ENCODE results near the gene PLXDC1. TPM values are rescaled to one million over a fixed set of nuclear protein-coding genes. Genes with fewer than 3 reads are reported as not detected.

The PLXDC1 gene
- total RNA-seq, 1 donor from 2014 or later = 2.3 TPM

GRCh38 chr17:39095309-39095686 is 56.1 kb downstream of the PLXDC1 start:
- no peak overlapping the region for H3K27ac Mint-ChIP-seq
- H3K36me3 Mint-ChIP-seq (ENCODE audit: insufficient read depth) = no peaks in the 10 kb centered on the region
- H3K4me1 Mint-ChIP-seq (ENCODE audit: low read depth) = peaks cover 5% of the 10 kb centered on the region
- DNase-seq (ENCODE audit: low spot score, unreplicated experiment) = no peak
- H3K4me3 Mint-ChIP-seq (ENCODE audit: low read depth) = no peak overlapping the region
- H3K9me3 Mint-ChIP-seq (ENCODE audit: low read depth) = no peaks in the 10 kb centered on the region
- no peak for TF ChIP-seq CTCF (IDR thresholded peaks at IDR 0.05; ENCODE audit: unreplicated experiment)
- peaks cover 31% of the 10 kb centered on the region for H3K27me3 Mint-ChIP-seq

GRCh38 chr17:39094607-39095308 is 56.7 kb downstream of the PLXDC1 start:
- no peak for TF ChIP-seq CTCF (IDR thresholded peaks at IDR 0.05; ENCODE audit: unreplicated experiment)
- H3K27ac Mint-ChIP-seq = no peak overlapping the region
- H3K27me3 Mint-ChIP-seq = peaks cover 28% of the 10 kb centered on the region
- H3K36me3 Mint-ChIP-seq (ENCODE audit: insufficient read depth) = no peaks in the 10 kb centered on the region
- no peak for DNase-seq (ENCODE audit: low spot score, unreplicated experiment)
- H3K4me3 Mint-ChIP-seq (ENCODE audit: low read depth) = no peak overlapping the region
- no peaks in the 10 kb centered on the region for H3K9me3 Mint-ChIP-seq (ENCODE audit: low read depth)
- peaks cover 5% of the 10 kb centered on the region for H3K4me1 Mint-ChIP-seq (ENCODE audit: low read depth)

- Mint-ChIP-seq H3K27me3 (peaks cover 11% of the 10 kb centered on the region), H3K4me3 (ENCODE audit: low read depth) (no peak overlapping the region), H3K27ac (no peak overlapping the region), H3K36me3 (ENCODE audit: insufficient read depth) (no peaks in the 10 kb centered on the region), H3K4me1 (ENCODE audit: low read depth) (no peaks in the 10 kb centered on the region), H3K9me3 (ENCODE audit: low read depth) (no peaks in the 10 kb centered on the region)
- no peak for DNase-seq (ENCODE audit: low spot score, unreplicated experiment)
- no peak for TF ChIP-seq CTCF (IDR thresholded peaks at IDR 0.05; ENCODE audit: unreplicated experiment)
Measured at GRCh38 chr17:39092692-39093230, 58.7 kb downstream of the PLXDC1 start.

GRCh38 chr17:39090908-39091665 is 60.4 kb downstream of the PLXDC1 start:
- TF ChIP-seq CTCF (IDR thresholded peaks at IDR 0.05; ENCODE audit: unreplicated experiment) = no peak
- Mint-ChIP-seq H3K36me3 (ENCODE audit: insufficient read depth) (no peaks in the 10 kb centered on the region), H3K4me1 (ENCODE audit: low read depth) (no peaks in the 10 kb centered on the region), H3K9me3 (ENCODE audit: low read depth) (no peaks in the 10 kb centered on the region), H3K27ac (no peak overlapping the region), H3K4me3 (ENCODE audit: low read depth) (no peak overlapping the region), H3K27me3 (peaks cover 10% of the 10 kb centered on the region)
- DNase-seq (ENCODE audit: low spot score, unreplicated experiment) = no peak

- DNase-seq (ENCODE audit: low spot score, unreplicated experiment) = no peak
- Mint-ChIP-seq H3K9me3 (ENCODE audit: low read depth) (no peaks in the 10 kb centered on the region), H3K27ac (no peak overlapping the region), H3K4me1 (ENCODE audit: low read depth) (no peaks in the 10 kb centered on the region), H3K27me3 (peaks cover 6% of the 10 kb centered on the region), H3K36me3 (ENCODE audit: insufficient read depth) (no peaks in the 10 kb centered on the region), H3K4me3 (ENCODE audit: low read depth) (no peak overlapping the region)
- TF ChIP-seq CTCF (IDR thresholded peaks at IDR 0.05; ENCODE audit: unreplicated experiment) = no peak
Measured at GRCh38 chr17:39090400-39090799, 61.0 kb downstream of the PLXDC1 start.
